Kidney capillary endothelial cell (primary cell): ENCODE results near the gene CDC34.
A peak's percentile ranks its signal among the peaks of the same experiment; 100 is the strongest.

Experiments
- DNase-seq: peaks from one replicate; pipeline ENCODE4 v3.0.0-alpha.2; 2018; ENCODE audit warnings: low spot score

The CDC34 gene, protein sequence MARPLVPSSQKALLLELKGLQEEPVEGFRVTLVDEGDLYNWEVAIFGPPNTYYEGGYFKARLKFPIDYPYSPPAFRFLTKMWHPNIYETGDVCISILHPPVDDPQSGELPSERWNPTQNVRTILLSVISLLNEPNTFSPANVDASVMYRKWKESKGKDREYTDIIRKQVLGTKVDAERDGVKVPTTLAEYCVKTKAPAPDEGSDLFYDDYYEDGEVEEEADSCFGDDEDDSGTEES

DNA sequence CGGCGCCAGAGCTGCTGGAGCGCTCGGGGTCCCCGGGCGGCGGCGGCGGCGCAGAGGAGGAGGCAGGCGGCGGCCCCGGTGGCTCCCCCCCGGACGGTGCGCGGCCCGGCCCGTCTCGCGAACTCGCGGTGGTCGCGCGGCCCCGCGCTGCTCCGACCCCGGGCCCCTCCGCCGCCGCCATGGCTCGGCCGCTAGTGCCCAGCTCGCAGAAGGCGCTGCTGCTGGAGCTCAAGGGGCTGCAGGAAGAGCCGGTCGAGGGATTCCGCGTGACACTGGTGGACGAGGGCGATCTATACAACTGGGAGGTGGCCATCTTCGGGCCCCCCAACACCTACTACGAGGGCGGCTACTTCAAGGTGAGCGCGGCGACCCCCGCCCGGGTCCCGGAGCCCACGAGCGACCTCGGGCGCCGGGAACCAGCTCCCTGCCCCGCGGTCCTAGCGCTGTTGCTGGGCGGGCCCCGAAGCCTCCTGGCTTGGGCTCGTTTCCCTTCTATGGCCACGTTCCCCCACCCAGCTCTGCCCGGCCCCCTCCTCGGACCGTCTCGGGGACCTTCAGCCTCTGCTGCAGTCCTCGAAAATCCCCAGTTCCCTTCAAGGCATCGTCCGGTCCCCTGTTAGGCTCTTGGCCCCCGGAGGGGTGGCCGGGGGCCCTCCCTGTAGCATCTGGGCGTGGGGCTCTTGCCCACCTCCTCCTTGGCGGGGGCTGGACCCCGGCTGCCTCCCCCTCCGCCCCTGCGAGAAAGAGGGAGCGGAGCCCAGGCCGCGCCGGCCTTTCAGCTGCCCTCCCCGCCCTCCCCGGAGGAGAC is at the start of gene CDC34:
Gene CDC34 (plus strand): TSS at position 8 of the 808 bp plus-strand sequence. CDS start 172 bp downstream, at position 180.
- DNase-seq, result no peak

DNA sequence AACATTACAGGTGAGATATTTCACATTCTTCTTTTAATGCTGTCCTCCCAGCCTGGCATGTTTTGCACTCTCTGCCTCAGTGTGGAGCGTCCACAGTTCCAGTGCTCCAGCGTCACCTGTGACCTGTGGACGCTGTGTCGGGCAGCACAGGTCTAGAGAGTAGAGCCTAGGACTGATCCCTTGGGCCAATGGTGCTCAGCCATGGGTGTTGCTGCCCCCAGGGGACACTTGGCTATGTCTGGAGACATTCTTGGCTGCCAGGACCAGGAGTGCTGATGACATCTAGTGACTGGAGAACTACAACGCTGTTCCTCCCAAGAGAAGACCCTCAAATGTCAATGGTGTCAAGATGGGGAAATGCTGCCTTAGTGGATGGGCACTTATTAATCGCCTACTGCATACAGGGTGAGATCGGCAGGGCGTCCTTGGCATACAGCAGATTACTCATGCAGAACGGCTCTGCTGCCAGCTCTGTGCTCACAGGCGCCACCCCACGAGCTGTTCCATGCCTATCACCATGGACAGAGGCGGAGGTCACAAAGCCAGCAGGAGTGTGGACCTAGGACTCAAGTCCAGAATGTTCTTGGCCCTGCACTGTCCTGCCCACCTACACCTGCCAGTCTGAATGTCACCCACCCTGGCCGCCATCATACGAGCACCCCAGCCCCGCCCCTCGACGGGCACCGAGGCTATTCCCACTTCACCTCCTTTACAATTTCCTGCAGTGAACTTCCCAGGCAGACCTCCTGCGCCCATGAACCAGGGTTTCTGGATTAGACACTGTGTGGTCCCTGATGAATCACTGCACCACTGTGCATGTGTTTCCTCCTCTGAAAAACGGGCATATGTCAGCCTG is 49.1 kb upstream of the CDC34 start:
- DNase-seq, result no peak

DNA sequence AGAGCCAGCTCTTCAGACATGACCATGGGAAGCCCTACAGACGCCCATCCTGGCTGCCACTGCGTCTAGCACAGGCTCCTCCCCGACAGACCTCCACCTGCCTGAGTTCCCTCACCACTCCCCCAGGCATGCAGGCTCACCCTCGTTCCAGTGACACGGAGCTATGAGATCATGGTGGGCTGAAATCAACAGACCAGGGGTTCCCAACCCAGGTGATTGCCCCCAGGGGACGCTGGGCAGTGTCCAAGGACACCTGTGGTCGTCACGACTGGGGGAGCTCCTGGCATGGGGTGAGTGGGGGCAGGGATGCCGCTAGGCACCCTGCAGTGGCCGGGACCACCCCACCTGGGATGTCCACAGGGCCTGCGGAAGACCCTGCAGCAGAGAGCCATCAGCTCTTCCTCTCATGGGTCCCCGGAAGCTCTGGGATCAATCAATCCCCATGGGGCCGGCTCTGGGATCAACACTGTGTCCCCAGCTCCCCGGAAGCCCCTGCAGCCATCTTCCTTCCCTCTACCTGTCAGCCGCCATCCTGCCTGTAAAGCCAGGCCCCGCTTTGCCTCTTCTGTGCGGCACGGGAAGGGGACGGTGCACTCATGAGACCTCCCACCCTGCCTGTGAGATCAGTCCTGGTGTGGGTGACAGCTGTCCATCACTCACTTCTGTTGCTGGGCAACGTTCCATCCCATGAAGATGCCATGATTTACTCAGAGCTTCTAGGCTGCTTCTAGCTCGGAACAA is 48.1 kb upstream of the CDC34 start:
- DNase-seq, result no peak

DNA sequence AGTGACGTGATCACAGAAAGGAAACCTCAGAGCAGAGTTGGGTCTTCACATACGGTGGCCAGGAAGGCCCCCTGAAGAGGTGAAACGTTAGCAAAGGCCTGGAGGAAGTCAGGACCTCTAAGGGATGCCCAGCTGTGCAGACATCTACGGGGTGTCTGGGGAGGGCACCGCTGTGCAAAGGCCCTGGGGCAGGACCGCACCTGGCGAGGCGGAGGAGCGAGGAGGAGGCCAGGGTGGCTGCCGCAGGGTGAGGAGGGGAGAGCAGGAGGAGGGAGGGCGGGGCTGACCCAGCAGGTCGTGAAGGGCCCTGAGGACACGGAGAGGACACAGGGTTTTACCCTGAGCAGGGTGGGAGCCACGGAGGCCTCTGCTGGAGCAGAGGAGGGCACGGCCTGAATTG is 47.1 kb upstream of the CDC34 start:
- no peak for DNase-seq

DNA sequence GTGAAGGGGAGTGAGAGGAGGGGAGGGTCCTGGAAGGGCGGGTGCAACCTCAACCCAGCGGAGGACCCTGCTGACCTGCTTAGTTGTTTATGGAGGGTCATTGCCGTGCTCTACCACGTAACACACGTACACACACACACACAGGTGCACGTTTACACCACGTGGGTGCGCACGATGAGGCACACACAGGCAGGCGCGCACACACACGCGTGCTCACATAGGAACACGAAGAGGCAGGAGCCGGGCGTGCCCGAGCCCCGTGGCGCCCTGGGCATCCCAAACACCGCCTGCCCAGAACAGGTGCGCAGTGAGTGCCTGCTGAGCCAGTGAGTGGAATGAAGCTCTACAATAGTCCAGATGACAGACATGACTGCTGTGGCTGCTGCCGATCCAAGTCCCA is 46.5 kb upstream of the CDC34 start:
- no peak for DNase-seq

DNA sequence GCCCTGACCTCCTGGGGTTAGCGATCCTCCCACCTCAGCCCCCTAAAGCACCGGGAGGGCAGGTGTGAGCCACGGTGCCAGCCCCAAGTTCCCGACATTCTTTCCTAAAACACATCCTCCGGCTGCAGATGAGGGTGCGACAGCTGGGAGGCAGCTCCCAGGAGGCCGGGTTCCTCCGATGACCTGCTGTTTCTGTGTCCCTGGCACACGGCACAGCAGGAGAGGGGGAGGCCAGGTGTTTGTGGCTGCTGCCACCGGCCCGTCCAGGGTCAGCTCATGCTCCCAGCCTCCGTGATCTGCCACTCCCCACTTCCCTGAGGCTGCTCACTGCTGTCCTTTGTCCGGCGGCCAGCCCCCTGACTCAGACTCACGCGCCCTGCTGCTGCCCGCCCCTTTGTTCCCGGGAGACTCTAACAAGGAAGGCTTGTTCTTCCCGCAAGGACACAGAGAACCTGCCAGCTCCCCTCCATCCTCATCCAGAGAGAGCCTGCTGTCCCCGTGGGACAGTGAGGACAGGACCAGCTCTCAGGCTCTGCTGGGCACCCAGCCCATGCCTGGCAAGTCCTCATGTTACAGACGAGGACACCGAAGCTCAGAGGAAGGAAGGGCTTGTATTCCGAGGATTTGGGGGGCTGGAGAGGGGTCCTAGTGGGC is 45.9 kb upstream of the CDC34 start:
- no peak for DNase-seq

DNA sequence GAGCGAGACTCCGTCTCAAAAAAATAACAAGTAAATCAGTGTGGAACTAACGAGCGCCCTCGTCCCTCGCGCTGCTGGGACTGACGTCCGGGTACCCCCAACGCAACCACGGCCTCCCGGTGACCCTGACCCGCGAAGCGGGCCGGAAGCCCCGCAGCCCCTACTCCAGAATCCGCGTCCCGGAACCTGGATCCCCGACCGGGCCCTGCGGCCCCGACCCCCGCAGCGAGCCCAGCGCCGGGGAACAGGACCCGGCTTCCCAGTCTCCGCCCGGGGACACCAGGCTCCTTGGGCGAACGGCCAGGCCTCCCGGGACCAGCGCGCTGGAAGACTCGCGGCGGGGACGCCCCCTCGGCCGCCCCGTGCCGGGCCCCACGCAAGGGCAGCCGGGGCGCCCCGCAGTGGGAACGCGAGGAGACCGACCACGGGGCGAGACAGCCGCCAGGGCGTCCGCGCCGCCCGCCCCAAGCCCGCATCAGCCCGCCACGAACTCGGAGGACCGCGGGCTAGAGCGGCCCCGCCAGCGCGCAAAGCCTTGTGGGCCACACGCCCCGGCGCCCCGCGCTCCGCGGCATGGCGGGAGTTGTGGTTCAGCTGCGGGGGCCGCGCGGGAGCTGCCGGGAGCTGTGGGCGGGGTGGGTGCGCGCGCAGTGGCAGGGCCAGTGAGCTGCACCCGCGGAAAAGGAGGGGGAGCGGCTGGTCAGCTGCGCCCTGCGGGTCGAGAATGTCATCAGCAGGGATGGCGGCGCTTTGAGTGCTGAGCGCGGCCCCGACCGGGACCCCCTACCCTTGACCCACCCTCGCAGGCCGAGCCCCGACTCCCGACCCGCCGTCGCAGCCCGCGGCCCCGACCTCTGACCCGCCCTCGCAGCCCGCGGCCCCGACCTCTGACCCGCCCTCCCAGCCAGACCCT is 42.8 kb upstream of the CDC34 start:
- DNase-seq, result peak; percentile 91

DNA sequence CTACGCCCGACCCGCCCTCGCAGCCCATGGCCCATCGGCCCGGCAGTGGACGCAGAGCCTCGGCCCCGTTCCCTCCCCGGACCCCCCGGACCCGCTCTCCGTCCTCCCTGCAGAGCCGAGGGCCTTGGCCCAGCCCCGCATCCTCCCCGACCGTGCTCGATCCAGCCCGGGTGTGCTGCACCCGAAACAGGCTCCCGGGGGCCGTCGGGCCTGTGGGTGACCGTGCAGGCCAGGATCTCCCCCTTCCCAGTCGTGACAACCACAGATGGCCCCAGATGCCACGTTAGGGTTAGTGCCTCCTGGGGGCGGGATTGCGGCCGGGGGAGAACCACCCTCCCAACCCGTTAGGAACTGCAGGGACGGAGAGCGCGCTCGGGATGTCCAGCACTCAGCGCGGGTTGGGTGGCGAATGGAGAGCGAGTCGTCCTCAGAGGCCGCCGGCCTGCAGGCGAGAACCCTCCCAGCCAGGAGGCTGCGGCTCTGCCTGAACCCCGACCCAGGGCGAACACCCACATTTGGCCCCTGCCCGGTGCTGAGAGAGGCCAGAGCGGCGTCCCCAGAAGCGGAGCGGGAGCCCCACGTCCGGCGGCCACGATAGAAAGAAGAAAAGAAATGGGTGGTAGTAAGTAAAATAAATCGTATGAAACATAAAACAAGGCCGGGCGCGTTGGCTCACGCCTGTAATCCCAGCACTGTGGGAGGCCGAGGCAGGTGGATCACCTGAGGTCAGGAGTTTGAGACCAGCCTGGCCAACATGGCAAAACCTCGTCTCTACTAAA is 42.0 kb upstream of the CDC34 start:
- no peak for DNase-seq

DNA sequence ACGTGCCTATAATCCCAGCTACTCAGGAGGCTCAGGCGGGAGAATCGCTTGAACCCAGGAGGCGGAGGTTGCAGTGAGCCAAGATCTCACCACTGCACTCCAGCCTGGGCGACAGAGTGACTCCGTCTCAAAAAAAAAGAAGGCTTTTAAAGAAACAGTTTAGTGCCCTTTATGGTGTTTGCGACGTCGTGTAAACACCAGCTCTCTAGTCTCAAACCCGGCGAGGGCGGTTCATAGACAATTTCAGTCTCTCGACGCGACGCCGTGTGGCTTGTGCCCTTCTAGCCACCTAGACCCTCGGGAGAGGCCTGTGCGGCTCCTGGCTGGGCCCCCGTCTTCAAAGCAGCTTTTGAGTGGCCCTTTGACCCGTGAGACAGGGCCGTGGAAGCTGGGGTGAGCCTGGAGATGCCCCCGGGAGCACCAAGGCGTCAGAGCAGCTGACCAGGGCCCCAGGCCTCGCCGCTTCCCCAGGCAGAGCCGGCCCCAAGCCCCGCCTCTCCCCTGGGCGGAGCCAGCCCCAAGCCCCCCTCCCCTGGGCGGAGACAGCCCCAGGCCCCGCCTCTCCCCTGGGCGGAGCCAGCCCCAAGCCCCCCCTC is 40.3 kb upstream of the CDC34 start:
- no peak for DNase-seq

DNA sequence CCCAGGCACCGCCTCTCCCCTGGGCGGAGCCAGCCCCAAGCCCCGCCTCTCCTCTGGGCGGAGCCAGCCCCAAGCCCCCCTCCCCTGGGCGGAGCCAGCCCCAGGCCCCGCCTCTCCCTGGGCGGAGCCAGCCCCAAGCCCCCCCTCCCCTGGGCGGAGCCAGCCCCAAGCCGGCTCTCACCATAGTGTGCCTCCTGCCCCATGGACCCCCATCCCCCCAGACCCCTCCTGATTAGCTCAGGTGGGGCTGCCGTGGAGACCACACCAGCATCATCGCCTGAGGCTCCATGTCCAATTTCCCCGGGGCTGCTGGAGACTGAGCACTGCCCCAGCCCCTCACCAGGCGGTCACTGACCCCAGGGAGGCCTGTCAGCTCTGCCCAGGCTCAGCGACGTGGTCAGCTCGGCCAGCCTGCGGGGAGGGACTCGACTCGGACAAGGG is 39.4 kb upstream of the CDC34 start:
- peak; percentile 44 for DNase-seq

DNA sequence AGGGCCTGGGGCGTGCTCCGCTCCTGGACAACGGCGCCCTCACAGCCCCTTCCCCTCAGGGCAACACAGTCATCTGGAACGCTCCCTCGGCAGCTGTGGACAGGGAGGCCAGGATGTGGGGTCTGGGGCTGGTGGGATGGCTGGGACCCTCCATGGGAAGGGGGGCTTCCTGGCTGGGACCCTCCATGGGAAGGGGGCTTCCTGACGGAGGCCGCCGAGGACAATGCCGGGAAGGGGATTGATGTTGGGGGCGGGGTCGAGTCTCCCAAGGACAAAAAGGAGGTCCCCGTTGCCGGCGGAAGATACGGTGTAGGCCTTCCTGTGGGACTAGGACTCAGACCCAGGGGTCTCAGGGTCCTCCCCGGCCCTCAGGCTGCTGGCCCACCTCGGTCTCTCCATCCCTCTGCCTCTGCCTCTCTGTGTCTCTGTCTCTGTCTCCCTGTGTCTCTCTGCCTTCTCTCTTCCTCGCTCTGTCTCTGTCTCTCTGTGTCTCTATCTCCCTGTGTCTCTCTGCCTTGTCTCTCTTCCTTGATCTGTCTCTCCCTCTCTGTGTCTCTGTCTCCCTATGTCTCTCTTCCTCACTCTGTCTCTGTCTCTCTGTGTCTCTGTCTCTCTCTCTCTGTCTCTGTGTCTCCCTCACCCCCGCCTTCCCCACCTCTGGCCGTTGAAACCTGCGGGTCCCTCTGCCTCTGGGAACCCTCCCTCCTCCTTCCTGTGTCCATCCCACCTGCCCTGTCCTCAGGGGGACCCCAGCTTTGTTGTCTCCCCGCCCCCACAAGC is 38.0 kb upstream of the CDC34 start:
- no peak for DNase-seq

DNA sequence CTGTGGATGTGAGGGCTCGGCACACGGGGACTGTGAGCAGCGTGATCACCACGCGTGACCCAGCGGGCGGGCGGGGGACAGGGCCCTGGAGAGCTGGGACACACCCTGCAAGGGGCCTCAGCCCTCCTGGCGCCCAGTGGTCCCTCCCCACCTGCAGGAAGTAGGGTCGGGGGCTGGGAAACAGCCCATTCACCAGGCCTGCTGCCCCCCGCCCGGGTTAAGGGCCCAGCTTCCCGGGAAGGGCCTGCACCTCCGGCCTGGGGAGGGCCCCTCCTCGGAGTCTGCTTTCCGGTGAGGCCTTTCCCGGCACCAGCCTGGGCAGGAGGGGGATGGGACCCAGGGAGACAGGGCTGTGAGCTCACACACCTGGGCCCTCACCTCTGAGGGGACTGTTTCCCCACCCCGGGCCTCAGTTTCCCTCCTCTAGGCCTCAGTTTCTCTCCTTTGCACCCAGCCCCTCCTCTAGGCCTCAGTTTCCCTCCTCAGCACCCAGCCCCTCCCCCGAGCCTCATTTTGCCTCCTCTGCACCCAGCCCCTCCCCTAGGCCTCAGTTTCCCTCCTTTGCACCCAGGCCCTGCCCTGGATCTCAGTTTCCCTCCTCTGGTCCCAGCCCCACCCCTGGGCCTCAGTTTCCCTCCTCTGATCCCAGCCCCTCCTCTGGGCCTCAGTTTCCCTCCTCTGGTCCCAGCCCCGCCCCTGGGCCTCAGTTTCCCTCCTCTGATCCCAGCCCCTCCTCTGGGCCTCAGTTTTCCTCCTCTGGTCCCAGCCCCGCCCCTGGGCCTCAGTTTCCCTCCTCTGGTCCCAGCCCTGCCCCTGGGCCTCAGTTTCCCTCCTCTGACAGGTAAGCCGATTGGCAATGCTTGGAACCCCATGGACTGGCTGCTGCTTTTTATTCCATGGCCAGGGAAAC is 37.1 kb upstream of the CDC34 start:
- DNase-seq, result no peak

DNA sequence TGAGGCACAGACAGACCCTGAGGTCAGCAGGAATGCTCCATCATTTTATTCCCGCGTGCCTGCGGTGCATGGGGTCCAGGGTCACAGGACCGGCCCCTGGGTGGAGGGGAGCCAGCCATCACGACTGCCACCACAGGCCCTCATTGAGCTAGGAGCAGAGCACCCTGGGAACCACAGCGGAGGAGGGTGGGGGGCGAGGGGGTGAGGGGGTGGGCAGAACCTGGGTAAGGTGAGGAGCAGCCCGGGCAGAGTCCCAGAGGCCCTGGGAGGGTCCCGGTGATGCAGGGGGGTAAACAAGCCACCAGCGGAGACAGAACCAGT is 36.5 kb upstream of the CDC34 start:
- DNase-seq, result no peak

DNA sequence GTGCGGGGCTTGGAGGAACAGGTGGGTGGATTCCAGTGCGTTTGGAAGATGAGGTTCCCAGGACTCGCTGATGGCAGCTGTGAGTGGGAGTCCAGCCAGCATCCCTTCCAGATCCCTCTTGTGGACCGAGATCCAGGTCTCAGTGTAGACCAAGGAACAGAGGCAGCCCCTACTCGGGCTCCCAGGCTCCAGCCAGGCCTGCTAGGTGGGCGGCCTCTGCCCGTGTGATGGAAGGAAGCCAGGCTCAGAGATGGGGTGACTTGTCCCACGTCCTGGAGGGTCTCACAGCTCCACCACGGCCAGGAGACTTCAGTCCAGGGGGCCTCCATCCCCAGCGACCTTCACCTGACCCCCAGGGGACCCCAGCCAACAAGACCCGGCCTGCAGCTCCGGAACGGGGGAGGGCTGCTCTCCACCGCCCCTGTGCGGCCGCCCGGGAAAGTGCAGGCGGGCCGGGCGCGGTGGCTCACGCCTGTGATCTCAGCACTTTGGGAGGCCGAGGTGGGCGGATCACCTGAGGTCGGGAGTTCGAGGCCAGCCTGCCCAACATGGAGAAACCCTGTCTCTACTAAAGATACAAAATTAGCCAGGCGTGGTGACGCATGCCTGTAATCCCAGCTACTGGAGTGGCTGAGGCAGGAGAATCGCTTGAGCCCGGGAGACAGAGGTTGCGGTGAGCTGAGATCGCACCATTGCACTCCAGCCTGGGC is 36.0 kb upstream of the CDC34 start:
- no peak for DNase-seq

DNA sequence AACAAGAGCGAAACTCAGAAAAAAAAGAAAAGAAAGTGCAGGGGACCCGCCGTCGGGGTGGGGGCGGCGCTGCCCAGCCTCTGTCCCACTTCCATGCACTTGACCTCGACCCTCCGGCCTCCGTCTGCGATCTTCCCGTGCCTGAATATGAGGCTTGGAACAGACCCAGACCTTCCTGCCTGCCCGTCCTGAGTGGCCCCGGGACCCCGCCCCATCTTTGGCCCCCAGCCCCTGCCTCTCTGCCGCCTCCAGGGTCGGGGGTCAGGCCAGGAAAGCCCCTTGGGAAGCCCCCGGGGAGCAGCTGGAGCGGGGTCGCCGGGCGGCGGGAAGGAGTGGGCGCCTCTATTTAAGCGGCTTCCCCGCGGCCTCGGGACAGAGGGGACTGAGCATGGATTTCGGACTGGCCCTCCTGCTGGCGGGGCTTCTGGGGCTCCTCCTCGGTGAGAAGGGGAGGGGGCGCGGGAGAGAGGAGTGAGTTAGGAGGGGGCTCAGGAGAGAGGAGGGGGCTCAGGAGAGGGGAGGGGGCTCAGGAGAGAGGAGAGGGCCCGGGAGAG is 35.4 kb upstream of the CDC34 start, which contains the start of gene MADCAM1:
Gene MADCAM1 (plus strand): TSS at position 375 of the 554 bp plus-strand sequence. CDS start 14 bp downstream, at position 389.
- DNase-seq, result no peak

DNA sequence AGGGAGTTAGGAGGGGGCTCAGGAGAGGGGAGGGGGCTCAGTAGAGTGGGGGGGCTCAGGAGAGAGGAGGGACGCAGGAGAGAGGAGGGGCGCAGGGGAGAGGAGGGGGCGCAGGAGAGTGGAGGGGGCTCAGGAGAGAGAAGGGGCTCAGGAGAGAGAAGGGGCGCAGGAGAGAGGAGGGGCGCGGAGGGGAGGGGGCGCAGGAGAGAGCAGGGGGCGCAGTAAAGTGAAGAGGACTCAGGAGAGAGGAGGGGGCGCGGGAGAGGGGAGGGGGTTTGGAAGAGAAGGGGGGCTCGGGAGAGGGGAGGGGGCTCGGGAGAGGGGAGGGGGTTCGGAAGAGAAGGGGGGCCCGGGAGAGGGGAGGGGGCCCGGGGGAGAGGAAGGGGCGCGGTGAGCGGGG is 34.6 kb upstream of the CDC34 start:
- DNase-seq, result no peak
